ENCODE measurements around the gene EAF1.

EAF1 gene

GRCh38 chr3:15488002-15488401 lies 60.6 kb downstream of the EAF1 start:
- no peak for DNase-seq

- DNase-seq = no peak
Observed at GRCh38 chr3:15490158-15490557, 62.8 kb downstream of the EAF1 start.

- no peak for DNase-seq
Observed at GRCh38 chr3:15491143-15491542, 63.7 kb downstream of the EAF1 start.
